ENCODE measurements around the gene CRYGN. TPM values are rescaled to one million over a fixed set of nuclear protein-coding genes. Genes with fewer than 3 reads are reported as not detected.

CRYGN gene
- total RNA-seq, 2 experiments from 2014 or later, result 0.35 TPM; not detected in 1

DNA sequence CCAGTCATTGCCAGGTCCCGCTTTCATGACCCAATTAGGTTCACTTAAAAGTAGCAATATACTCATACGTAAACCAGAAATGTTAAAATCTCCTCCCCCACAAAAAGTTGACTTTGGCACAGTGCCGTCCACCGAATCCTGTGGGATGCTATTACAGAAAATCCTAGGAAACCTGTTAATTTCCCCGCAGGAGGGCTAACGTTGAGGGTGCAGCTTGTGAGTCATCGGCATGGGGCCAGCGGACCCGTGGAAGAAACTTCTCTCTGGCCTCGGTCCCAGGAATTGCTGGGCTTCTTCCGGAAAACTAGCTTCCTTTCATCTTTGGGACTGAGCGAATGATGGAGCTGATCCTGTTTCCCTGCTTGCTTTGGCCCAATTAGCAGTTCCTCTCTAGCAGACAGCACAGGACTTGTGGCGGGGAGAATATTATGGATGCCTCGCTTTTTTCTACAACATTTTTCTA is 13.5 kb downstream of the CRYGN start:
- no peak for DNase-seq
- peaks cover 12% of the 10 kb centered on the region for H3K27me3 Mint-ChIP-seq
- no peak overlapping the region for H3K27ac Mint-ChIP-seq
- H3K4me3 Mint-ChIP-seq, result no peak overlapping the region
- H3K36me3 Mint-ChIP-seq (ENCODE audit: low read depth), result no peaks in the 10 kb centered on the region
- ChIA-PET POLR2A (no interaction called here), CTCF (no interaction called here)
- peaks cover 25% of the 10 kb centered on the region for H3K4me1 Mint-ChIP-seq
- peaks cover 5% of the 10 kb centered on the region for H3K9me3 Mint-ChIP-seq

DNA sequence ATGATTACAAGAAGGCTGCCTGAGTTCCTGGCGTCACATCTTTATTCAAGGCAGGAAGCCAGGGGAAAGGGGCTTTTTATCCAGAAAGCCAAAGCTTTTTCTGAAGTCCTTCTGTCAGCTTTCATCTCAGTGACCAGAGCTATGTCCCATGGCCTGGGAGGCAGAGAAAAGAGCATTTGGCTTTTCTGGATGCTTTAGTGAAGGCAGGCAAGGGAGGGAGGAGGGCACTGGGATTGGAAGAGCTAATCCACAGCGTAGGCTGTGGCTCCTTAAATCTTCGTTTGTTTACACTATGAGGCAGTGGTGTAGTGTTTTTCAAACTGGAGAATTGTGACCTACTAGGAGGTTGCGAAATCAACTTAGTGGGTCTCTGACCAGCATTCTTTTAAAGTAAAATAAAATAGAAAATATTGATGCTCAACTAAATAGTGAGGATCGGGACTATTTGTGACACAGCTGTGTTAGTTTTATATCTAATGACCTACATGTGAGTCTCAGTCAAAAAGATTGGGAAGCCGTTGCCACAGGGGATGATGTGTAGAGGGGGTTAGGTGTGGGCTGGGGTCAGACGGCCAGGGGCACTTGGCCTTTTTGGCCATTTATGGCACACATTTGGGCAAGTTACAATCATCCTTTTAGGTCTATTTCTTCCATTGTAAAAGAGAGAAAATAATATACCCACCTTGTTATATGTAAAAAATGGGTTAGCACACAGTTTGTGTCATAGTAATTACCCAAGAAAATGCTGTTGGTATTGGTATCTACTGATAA is 14.1 kb downstream of the CRYGN start:
- Mint-ChIP-seq H3K9me3 (peaks cover 5% of the 10 kb centered on the region), H3K4me1 (peaks cover 25% of the 10 kb centered on the region), H3K4me3 (no peak overlapping the region), H3K27me3 (peaks cover 12% of the 10 kb centered on the region), H3K36me3 (ENCODE audit: low read depth) (no peaks in the 10 kb centered on the region), H3K27ac (no peak overlapping the region)
- POLR2A ChIA-PET, result no interaction called here
- CTCF ChIA-PET, result no interaction called here
- DNase-seq, result no peak

DNA sequence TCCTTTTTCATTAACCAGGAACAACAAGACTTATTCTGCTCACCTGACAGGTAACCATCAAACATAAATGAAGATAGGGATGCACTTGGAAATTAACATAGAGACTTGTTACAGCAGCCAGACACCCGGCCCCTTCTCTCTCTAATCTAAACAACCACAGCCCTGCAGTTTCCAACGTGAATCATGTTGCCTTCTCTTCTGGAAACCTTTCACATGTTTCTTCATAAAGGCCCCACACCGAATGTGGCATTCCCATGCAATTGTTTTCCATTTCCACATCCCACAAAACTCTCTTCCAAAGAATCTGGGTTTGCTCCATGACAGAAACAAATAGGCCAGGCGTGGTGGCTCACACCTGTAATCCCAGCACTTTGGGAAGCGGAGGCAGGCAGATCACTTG is 15.1 kb downstream of the CRYGN start:
- ChIA-PET CTCF (no interaction called here), POLR2A (no interaction called here)
- H3K27me3 Mint-ChIP-seq, result peaks cover 14% of the 10 kb centered on the region
- H3K4me3 Mint-ChIP-seq, result no peak overlapping the region
- no peak overlapping the region for H3K27ac Mint-ChIP-seq
- H3K9me3 Mint-ChIP-seq, result peaks cover 9% of the 10 kb centered on the region
- no peak for DNase-seq
- H3K36me3 Mint-ChIP-seq (ENCODE audit: low read depth), result no peaks in the 10 kb centered on the region
- peaks cover 17% of the 10 kb centered on the region for H3K4me1 Mint-ChIP-seq

GRCh38 chr7:151423936-151424335 is 16.0 kb downstream of the CRYGN start:
- Mint-ChIP-seq H3K4me3 (no peak overlapping the region), H3K9me3 (peaks cover 9% of the 10 kb centered on the region), H3K36me3 (ENCODE audit: low read depth) (no peaks in the 10 kb centered on the region), H3K4me1 (peaks cover 8% of the 10 kb centered on the region), H3K27ac (no peak overlapping the region), H3K27me3 (peaks cover 14% of the 10 kb centered on the region)
- ChIA-PET POLR2A (no interaction called here), CTCF (interaction anchor here (1.6 kb wide), 1 partner anchor 24 kb away, joined by 5 read pairs; no protein-coding TSS in a partner anchor)
- DNase-seq, result no peak

- H3K9me3 Mint-ChIP-seq, result peaks cover 9% of the 10 kb centered on the region
- POLR2A ChIA-PET, result no interaction called here
- CTCF ChIA-PET, result interaction anchor here (1.6 kb wide), 1 partner anchor 25 kb away, joined by 5 read pairs; no protein-coding TSS in a partner anchor
Observed at GRCh38 chr7:151423226-151423625, 16.7 kb downstream of the CRYGN start.

DNA sequence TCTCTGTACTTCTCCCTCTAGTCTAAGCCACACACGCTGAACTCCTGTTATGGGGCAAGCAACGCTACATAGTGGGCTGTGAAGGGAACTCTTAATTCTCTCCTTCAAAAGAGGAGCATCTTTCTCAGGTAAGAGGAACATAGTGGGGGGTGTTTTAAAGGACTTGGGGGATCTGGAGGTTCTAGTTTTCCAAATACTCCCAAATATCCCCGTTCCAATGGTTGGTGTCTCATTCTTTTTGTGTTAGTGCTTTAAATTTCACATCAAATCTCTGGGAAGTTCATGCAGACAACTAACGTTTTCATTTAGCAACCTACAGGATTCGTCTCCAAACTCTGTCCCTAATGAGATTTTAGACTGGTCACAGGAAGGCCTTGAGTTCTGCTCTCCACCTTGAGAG is 17.7 kb downstream of the CRYGN start:
- peaks cover 17% of the 10 kb centered on the region for H3K27me3 Mint-ChIP-seq
- no peak overlapping the region for H3K27ac Mint-ChIP-seq
- CTCF ChIA-PET, result no interaction called here
- no peak overlapping the region for H3K4me3 Mint-ChIP-seq
- H3K4me1 Mint-ChIP-seq, result no peaks in the 10 kb centered on the region
- POLR2A ChIA-PET, result no interaction called here
- peaks cover 9% of the 10 kb centered on the region for H3K9me3 Mint-ChIP-seq
- H3K36me3 Mint-ChIP-seq (ENCODE audit: low read depth), result no peaks in the 10 kb centered on the region
- no peak for DNase-seq

More at GRCh38 chr7:151423226-151423625, 16.7 kb downstream of the CRYGN start:
- Mint-ChIP-seq H3K27ac (no peak overlapping the region), H3K4me1 (peaks cover 1% of the 10 kb centered on the region), H3K27me3 (peaks cover 14% of the 10 kb centered on the region), H3K4me3 (no peak overlapping the region), H3K36me3 (ENCODE audit: low read depth) (no peaks in the 10 kb centered on the region)
- DNase-seq, result no peak

- H3K4me1 Mint-ChIP-seq, result no peaks in the 10 kb centered on the region
- no peak overlapping the region for H3K27ac Mint-ChIP-seq
- peaks cover 9% of the 10 kb centered on the region for H3K9me3 Mint-ChIP-seq
- H3K27me3 Mint-ChIP-seq, result peaks cover 24% of the 10 kb centered on the region
- ChIA-PET CTCF (interaction anchor here (1.0 kb wide), 1 partner anchor 29 kb away, joined by 4 read pairs; no protein-coding TSS in a partner anchor), POLR2A (no interaction called here)
- H3K4me3 Mint-ChIP-seq, result no peak overlapping the region
- no peak for DNase-seq
- no peaks in the 10 kb centered on the region for H3K36me3 Mint-ChIP-seq (ENCODE audit: low read depth)
Observed at GRCh38 chr7:151420144-151420543, 19.8 kb downstream of the CRYGN start.

GRCh38 chr7:151416941-151417315 is 23.0 kb downstream of the CRYGN start:
- no peak overlapping the region for H3K27ac Mint-ChIP-seq
- no peak overlapping the region for H3K4me3 Mint-ChIP-seq
- CTCF ChIA-PET, result no interaction called here
- H3K9me3 Mint-ChIP-seq, result peaks cover 5% of the 10 kb centered on the region
- no peak for DNase-seq
- peaks cover 11% of the 10 kb centered on the region for H3K4me1 Mint-ChIP-seq
- peaks cover 39% of the 10 kb centered on the region for H3K27me3 Mint-ChIP-seq
- H3K36me3 Mint-ChIP-seq (ENCODE audit: low read depth), result peaks cover 3% of the 10 kb centered on the region
- POLR2A ChIA-PET, result no interaction called here

DNA sequence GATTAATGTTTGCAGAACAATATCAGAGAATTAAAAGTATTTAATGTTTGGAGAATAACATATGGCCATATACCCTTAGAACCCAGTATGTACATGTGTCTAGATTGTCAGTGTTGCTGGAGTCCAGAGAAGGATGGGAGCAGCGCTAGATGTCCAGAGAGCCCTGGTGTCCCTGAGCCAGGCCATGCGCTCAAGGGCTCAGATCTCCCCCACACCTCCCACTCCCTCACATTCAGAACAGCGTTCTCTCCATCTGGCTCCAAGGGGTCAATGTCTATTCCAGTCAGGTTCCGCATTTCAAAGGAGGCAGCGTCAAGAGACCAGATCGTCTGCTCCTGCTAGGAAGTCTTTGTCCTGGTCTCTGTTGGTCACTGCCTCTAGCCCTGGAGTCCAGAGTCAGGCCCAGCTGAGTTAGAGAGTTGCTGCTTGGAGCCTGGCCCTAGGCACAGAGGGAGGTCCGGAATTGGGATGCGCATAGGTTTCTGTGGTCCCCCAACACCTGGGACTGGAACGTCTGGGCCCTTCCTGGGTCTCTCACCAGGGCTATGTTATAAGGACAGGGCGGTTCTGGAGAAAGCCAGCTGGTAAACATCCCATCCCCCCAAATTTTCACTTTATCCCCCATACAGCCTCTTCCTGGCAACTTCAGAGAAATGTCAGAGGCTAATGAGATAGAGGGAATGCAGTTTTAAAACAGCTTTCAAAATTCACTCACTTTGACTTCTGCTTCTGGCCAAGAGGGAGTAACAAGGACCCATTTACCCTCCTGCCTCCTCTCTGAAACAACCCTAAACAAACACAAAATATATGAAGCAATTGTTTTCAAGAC is 23.6 kb downstream of the CRYGN start:
- ChIA-PET POLR2A (interaction anchor here (0.8 kb wide), 1 partner anchor 38 kb away, joined by 3 read pairs; no protein-coding TSS in a partner anchor), CTCF (no interaction called here)
- no peak overlapping the region for H3K27ac Mint-ChIP-seq
- H3K9me3 Mint-ChIP-seq, result peaks cover 4% of the 10 kb centered on the region
- DNase-seq, result no peak
- H3K4me3 Mint-ChIP-seq, result no peak overlapping the region
- peaks cover 11% of the 10 kb centered on the region for H3K4me1 Mint-ChIP-seq
- peaks cover 40% of the 10 kb centered on the region for H3K27me3 Mint-ChIP-seq
- peaks cover 3% of the 10 kb centered on the region for H3K36me3 Mint-ChIP-seq (ENCODE audit: low read depth)

DNA sequence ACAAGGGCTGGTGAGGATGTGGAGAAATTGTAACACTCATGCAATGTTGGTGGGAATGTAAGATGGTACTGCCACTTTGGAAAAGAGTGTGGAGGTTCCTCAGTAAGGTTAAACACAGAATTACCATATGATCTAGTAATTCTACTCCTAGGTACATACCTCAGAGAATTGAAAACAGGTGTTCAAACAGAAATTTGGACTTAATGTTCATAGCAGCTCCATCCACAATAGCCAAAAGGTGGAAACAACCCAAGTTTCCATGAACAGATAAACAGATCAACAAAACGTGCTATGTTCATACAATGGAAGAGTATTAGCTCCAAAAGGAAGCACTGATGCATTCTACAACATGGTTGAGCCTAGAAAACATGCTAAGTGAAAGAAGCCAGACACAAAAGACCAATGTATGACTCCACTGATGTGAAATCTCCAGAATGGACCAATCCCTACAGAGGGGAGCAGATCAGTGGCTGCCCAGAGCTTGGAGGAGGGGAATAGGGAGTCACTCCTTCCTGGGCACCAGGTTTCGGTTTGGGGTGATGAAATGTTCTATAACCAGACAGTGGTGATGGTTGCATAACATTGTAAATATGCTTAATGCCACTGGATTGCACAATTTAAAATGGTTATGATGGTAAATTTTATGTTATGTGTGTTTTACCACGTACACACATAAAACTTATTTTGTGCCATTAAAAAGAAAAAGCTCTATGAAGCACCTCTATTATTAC is 24.4 kb downstream of the CRYGN start:
- ChIA-PET POLR2A (interaction anchor here (0.8 kb wide), 1 partner anchor 38 kb away, joined by 3 read pairs; no protein-coding TSS in a partner anchor), CTCF (interaction anchor here (0.6 to 1.3 kb wide), 2 partner anchors 33 to 47 kb away, joined by 3 read pairs; no protein-coding TSS in a partner anchor)
- no peak overlapping the region for H3K27ac Mint-ChIP-seq
- no peak overlapping the region for H3K4me3 Mint-ChIP-seq
- H3K4me1 Mint-ChIP-seq, result peaks cover 15% of the 10 kb centered on the region
- DNase-seq, result no peak
- H3K36me3 Mint-ChIP-seq (ENCODE audit: low read depth), result peaks cover 6% of the 10 kb centered on the region
- H3K27me3 Mint-ChIP-seq, result peaks cover 48% of the 10 kb centered on the region
- peaks cover 4% of the 10 kb centered on the region for H3K9me3 Mint-ChIP-seq

DNA sequence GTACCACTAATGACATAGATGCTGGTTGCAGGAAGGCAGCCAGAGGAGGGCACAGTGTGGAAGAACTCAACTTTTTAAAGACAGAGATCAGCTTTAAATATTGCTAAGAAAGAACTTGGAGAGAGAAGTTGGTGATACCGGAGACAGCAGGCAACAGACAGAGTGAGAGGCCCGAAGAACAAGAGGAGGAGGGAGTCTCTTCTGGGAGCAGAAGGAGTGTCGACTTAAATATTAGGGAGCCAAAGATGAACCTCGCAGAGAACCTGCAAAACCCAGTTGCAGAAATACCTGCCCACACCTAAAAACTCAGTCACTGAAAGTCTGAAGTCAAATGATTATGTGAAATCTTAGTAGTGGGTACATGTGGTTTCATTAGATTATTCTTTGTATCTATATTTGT is 26.7 kb downstream of the CRYGN start:
- no peak for DNase-seq
- Mint-ChIP-seq H3K27me3 (peaks cover 57% of the 10 kb centered on the region), H3K4me3 (no peak overlapping the region), H3K27ac (no peak overlapping the region), H3K9me3 (no peaks in the 10 kb centered on the region), H3K4me1 (peaks cover 26% of the 10 kb centered on the region), H3K36me3 (ENCODE audit: low read depth) (peaks cover 6% of the 10 kb centered on the region)
- POLR2A ChIA-PET, result no interaction called here
- CTCF ChIA-PET, result no interaction called here

GRCh38 chr7:151412318-151412717 is 27.6 kb downstream of the CRYGN start:
- peaks cover 6% of the 10 kb centered on the region for H3K36me3 Mint-ChIP-seq (ENCODE audit: low read depth)
- no peak overlapping the region for H3K4me3 Mint-ChIP-seq
- H3K9me3 Mint-ChIP-seq, result no peaks in the 10 kb centered on the region
- POLR2A ChIA-PET, result no interaction called here
- DNase-seq, result no peak
- H3K27me3 Mint-ChIP-seq, result peaks cover 55% of the 10 kb centered on the region
- CTCF ChIA-PET, result interaction anchor here (1.2 kb wide), 1 partner anchor 97 kb away, joined by 4 read pairs; no protein-coding TSS in a partner anchor
- H3K27ac Mint-ChIP-seq, result no peak overlapping the region
- peaks cover 26% of the 10 kb centered on the region for H3K4me1 Mint-ChIP-seq

DNA sequence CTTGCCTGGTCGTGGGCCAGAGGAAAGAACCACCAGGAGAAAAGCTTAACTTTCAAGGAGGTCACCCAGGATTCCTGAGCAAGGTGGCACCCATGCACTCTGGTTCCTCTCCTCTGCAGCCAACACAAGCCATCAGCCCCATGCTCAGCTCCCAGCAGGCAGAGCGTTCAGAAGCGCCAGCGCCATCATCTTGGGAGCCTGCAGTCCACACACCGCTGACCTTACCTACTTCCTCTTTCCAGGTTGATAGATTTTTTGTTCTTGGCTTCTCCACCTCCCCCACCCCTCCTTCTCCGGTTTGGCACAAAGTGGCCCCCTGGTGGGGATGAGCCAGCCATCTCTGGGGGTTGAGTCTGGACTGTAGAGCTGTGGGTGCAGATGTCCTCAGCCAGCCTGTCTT is 28.4 kb downstream of the CRYGN start:
- Mint-ChIP-seq H3K4me3 (no peak overlapping the region), H3K9me3 (no peaks in the 10 kb centered on the region), H3K27me3 (peaks cover 53% of the 10 kb centered on the region), H3K36me3 (ENCODE audit: low read depth) (peaks cover 6% of the 10 kb centered on the region), H3K4me1 (peaks cover 26% of the 10 kb centered on the region), H3K27ac (no peak overlapping the region)
- ChIA-PET CTCF (interaction anchor here (1.2 kb wide), 1 partner anchor 96 kb away, joined by 4 read pairs; no protein-coding TSS in a partner anchor), POLR2A (no interaction called here)
- DNase-seq, result no peak

Data from activated CD4-positive, alpha-beta memory T cell treated with anti-CD3 and anti-CD28 coated beads, Interleukin-2, amount 10 ng/mL, durations not matched to agents 7 days and 5 days (primary cell).